Neuronal stem cell (in vitro differentiated cells): Measurements from ENCODE around the gene RIMBP3C. TPM values are rescaled to one million over a fixed set of nuclear protein-coding genes. Genes with fewer than 3 reads are reported as not detected.
"Not testable (repeated sequence)": the region's sequence is repeated elsewhere in the genome, so short reads cannot be mapped to it uniquely, and the experiment has no call there.

Experiments
- DNase-seq: peaks from one replicate; pipeline ENCODE4 v3.0.0-alpha.2; 2013; ENCODE audit warnings: low spot score
- H2AFZ ChIP-seq: one replicate; pipeline ENCODE4 v1.6.1; 2013; ENCODE audit warnings: mild to moderate bottlenecking, low read length, inconsistent platforms
- H2AK5ac ChIP-seq: 2 replicates; pipeline ENCODE4 v1.6.1; 2013; ENCODE audit warnings: low read depth, mild to moderate bottlenecking, inconsistent platforms, low read length, moderate library complexity, mixed read lengths
- H2BK120ac ChIP-seq: 2 replicates; pipeline ENCODE4 v1.6.1; 2013; ENCODE audit warnings: low read depth, mild to moderate bottlenecking, inconsistent platforms, low read length, moderate library complexity, mixed read lengths
- H2BK12ac ChIP-seq: one replicate; pipeline ENCODE4 v1.6.1; 2013; ENCODE audit warnings: low read length, inconsistent platforms
- H2BK15ac ChIP-seq: 2 replicates; pipeline ENCODE4 v1.6.1; 2013; ENCODE audit warnings: mild to moderate bottlenecking, low read length, inconsistent platforms, mixed read lengths
- H2BK5ac ChIP-seq: one replicate; pipeline ENCODE4 v1.6.1; 2013; ENCODE audit warnings: inconsistent platforms, mild to moderate bottlenecking, low read length, moderate library complexity
- H3K14ac ChIP-seq: one replicate; pipeline ENCODE4 v1.6.1; 2013; ENCODE audit warnings: low read length, inconsistent platforms
- H3K18ac ChIP-seq: 2 replicates; pipeline ENCODE4 v1.6.1; 2013; ENCODE audit warnings: low read length, inconsistent platforms
- H3K23ac ChIP-seq: 2 replicates; pipeline ENCODE4 v1.6.1; 2013; ENCODE audit warnings: low read depth, mild to moderate bottlenecking, mixed read lengths, low read length, inconsistent platforms; ENCODE audit not compliant: poor library complexity
- H3K27ac ChIP-seq: replicated peaks from 3 replicates; pipeline ENCODE4 v1.5.1; 2013; ENCODE audit warnings: low read length, inconsistent platforms
- H3K27me3 ChIP-seq, 3 experiments: 2 replicates each; pipeline ENCODE4 v1.6.1; 2013; ENCODE audit warnings: low read length in 3 of 3, mild to moderate bottlenecking in 2 of 3, inconsistent platforms in 1 of 3, low read depth in 1 of 3, mixed read lengths in 1 of 3, moderate library complexity in 1 of 3; ENCODE audit not compliant: control insufficient read depth in 3 of 3, insufficient read depth in 3 of 3
- H3K36me3 ChIP-seq, 2 donors: replicated peaks in 1 of 2; 2 replicates each; pipeline ENCODE4 v1.6.1; 2013; ENCODE audit warnings: low read length in 2 of 2; ENCODE audit not compliant: control insufficient read depth in 2 of 2, insufficient read depth in 2 of 2
- H3K4ac ChIP-seq: 2 replicates; pipeline ENCODE4 v1.6.1; 2013; ENCODE audit warnings: inconsistent platforms, mild to moderate bottlenecking, low read length, moderate library complexity
- H3K4me1 ChIP-seq, 2 donors: 1 replicate in 1 of 2; 2 replicates in 1 of 2; pipeline ENCODE4 v1.6.1; 2013; ENCODE audit warnings: low read length in 2 of 2, low read depth in 1 of 2; ENCODE audit not compliant: control insufficient read depth in 2 of 2, insufficient read depth in 1 of 2
- H3K4me2 ChIP-seq: one replicate; pipeline ENCODE4 v1.6.1; 2013; ENCODE audit warnings: mild to moderate bottlenecking, low read length, inconsistent platforms; ENCODE audit not compliant: insufficient read depth, poor library complexity, severe bottlenecking
- H3K4me3 ChIP-seq, 2 donors: 2 replicates each; pipeline ENCODE4 v1.5.1; 2013; ENCODE audit warnings: low read length in 2 of 2, mild to moderate bottlenecking in 2 of 2, inconsistent platforms in 1 of 2, moderate library complexity in 1 of 2
- H3K79me1 ChIP-seq: one replicate; pipeline ENCODE4 v1.6.1; 2013; ENCODE audit warnings: low read depth, mild to moderate bottlenecking, inconsistent platforms, low read length, moderate library complexity
- H3K9ac ChIP-seq: one replicate; pipeline ENCODE4 v1.6.1; 2013; ENCODE audit warnings: mild to moderate bottlenecking, low read depth, low read length, inconsistent platforms; ENCODE audit not compliant: poor library complexity
- H3K9me3 ChIP-seq, 2 donors: replicated peaks in 1 of 2; 2 replicates each; pipeline versions ENCODE3 to v1.6.1; 2013; ENCODE audit warnings: low read length in 2 of 2, mild to moderate bottlenecking in 2 of 2, inconsistent platforms in 1 of 2, low read depth in 1 of 2, mixed read lengths in 1 of 2, moderate library complexity in 1 of 2; ENCODE audit not compliant: control insufficient read depth in 2 of 2, insufficient read depth in 1 of 2
- H4K8ac ChIP-seq: one replicate; pipeline ENCODE4 v1.6.1; 2013; ENCODE audit warnings: low read depth, mild to moderate bottlenecking, inconsistent platforms, low read length, moderate library complexity
- H4K91ac ChIP-seq: one replicate; pipeline ENCODE4 v1.6.1; 2013; ENCODE audit warnings: low read length, low read depth, mild to moderate bottlenecking, inconsistent platforms; ENCODE audit not compliant: poor library complexity
- WGBS, 2 donors: extraction: QIAGEN DNeasy Blood & Tissue Kit; methylation state at CpG; one replicate each; pipeline ENCODE4 v1.1.7; 2013; ENCODE audit warnings: missing lambda C conversion rate in 2 of 2, mixed read lengths in 1 of 2; ENCODE audit not compliant: insufficient read length in 2 of 2, insufficient replicate concordance in 1 of 2; ENCODE audit errors: extremely low coverage in 2 of 2; 5-methylcytosine and 5-hydroxymethylcytosine counted together
- polyA plus RNA-seq, 2 experiments: library from polyadenylated mRNA; stranded (reverse); fragments of 200-250 nt; gene quantifications; one replicate each; pipeline ENCODE4 v1.2.3, GENCODE V29; 2013

The RIMBP3C gene, protein sequence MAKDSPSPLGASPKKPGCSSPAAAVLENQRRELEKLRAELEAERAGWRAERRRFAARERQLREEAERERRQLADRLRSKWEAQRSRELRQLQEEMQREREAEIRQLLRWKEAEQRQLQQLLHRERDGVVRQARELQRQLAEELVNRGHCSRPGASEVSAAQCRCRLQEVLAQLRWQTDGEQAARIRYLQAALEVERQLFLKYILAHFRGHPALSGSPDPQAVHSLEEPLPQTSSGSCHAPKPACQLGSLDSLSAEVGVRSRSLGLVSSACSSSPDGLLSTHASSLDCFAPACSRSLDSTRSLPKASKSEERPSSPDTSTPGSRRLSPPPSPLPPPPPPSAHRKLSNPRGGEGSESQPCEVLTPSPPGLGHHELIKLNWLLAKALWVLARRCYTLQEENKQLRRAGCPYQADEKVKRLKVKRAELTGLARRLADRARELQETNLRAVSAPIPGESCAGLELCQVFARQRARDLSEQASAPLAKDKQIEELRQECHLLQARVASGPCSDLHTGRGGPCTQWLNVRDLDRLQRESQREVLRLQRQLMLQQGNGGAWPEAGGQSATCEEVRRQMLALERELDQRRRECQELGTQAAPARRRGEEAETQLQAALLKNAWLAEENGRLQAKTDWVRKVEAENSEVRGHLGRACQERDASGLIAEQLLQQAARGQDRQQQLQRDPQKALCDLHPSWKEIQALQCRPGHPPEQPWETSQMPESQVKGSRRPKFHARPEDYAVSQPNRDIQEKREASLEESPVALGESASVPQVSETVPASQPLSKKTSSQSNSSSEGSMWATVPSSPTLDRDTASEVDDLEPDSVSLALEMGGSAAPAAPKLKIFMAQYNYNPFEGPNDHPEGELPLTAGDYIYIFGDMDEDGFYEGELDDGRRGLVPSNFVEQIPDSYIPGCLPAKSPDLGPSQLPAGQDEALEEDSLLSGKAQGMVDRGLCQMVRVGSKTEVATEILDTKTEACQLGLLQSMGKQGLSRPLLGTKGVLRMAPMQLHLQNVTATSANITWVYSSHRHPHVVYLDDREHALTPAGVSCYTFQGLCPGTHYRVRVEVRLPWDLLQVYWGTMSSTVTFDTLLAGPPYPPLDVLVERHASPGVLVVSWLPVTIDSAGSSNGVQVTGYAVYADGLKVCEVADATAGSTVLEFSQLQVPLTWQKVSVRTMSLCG (N-terminal part only)
- 0.33 TPM for polyA plus RNA-seq (2013, experiment 1 of 2)
- polyA plus RNA-seq (2013, experiment 2 of 2): 0.18 TPM

DNA sequence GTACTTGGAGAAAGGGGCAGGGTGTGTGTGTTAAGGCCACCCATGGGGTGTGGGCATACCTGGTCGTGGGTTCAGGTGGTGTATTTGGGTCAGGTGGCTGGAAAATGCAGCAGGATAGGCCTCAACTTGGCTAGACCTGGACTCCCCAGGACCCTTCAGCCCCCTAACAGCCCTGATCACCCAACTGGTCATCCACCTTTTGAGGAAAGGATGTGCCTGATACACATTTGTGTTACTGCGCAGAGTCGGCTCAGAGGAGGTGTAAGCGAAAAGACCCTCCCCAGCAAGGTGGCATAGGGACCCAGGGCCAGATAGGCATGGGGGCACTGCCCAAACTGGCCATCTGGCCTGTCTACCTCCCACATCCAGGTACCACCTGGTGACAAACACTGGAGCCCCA lies at the start of gene RIMBP3C:
Gene RIMBP3C (minus strand): TSS at position 101 of the 400 bp plus-strand sequence. CDS start 485 bp downstream, outside the sequence.
- not testable (repeated sequence) for H3K23ac ChIP-seq, H2AK5ac ChIP-seq, H3K79me1 ChIP-seq, H4K91ac ChIP-seq, H3K27ac ChIP-seq, H3K14ac ChIP-seq, H3K4me3 ChIP-seq, H3K4me2 ChIP-seq, H3K9me3 ChIP-seq, H4K8ac ChIP-seq, H2BK15ac ChIP-seq, H3K18ac ChIP-seq, DNase-seq, H2BK5ac ChIP-seq, H3K4ac ChIP-seq, H2AFZ ChIP-seq, H3K4me1 ChIP-seq, H3K36me3 ChIP-seq, H3K27me3 ChIP-seq, H2BK12ac ChIP-seq, H3K9ac ChIP-seq, H2BK120ac ChIP-seq
- WGBS, 2 donors: no CpG with 5 or more reads among the region's 4 CpGs

DNA sequence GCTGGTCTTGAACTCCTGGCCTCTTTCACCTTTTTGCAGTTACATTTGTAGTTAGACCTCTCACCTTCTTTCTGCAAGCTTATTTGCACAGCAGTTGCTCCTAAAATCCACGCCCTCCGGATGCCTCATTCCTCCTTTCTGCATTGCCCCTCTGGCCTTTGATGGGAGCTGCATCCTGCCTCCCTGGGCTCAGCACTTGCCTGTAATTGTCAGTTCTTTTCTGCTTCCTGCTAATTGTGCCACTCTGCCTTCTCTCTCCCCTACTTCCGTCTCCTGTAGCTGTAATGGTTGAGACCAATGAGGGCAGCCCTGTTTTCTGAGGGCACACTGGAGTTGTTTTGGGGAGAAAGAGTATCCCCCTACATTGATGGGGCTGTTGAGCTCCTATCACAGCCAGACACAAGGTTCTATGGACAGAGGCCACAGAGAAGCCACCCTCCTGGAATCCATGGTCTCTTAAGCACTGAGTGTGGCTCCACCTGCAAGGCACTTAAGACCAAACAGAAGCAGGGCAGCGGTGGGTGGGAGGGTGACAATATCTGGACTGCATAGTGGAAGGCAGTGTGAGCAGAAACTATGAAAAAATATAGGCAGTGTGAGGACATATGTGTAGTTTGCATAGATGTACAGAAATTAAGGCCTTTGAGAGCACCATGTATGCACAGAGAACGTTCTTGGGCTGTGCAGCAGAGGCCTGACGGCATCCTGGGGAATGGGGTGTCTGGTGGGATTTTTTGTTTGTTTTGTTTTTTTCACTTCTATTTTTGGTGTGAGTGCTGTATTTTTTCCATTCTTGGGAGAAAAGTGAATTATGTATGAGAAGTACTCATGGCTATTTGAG lies 48.0 kb upstream of the RIMBP3C start:
- peaks cover 0 to 3% of the 10 kb centered on the region in 2 donors for H3K9me3 ChIP-seq
- H3K4ac ChIP-seq: no peak overlapping the region
- WGBS, 2 donors: no CpG with 5 or more reads among the region's 6 CpGs
- H3K4me2 ChIP-seq: no peak overlapping the region
- no peak overlapping the region for H4K91ac ChIP-seq
- H2BK15ac ChIP-seq: no peak overlapping the region
- H3K4me1 ChIP-seq: no peaks in the 10 kb centered on the region
- no peak overlapping the region for H3K4me3 ChIP-seq
- no peak overlapping the region for H3K18ac ChIP-seq
- no peak overlapping the region for H2BK5ac ChIP-seq
- H3K36me3 ChIP-seq: peaks cover 12 to 63% of the 10 kb centered on the region in 2 donors
- no peak overlapping the region for H2BK120ac ChIP-seq
- peak overlapping the region; percentile 58 for H3K23ac ChIP-seq
- no peak overlapping the region for H4K8ac ChIP-seq
- no peaks in the 10 kb centered on the region for H3K27me3 ChIP-seq
- H3K9ac ChIP-seq: peak overlapping the region; percentile 67
- peaks cover 10% of the 10 kb centered on the region for H3K79me1 ChIP-seq
- H2BK12ac ChIP-seq: no peak overlapping the region
- no peak overlapping the region for H3K27ac ChIP-seq
- H2AK5ac ChIP-seq: no peak overlapping the region
- no peak overlapping the region for H2AFZ ChIP-seq
- no peak for DNase-seq
- H3K14ac ChIP-seq: no peak overlapping the region

DNA sequence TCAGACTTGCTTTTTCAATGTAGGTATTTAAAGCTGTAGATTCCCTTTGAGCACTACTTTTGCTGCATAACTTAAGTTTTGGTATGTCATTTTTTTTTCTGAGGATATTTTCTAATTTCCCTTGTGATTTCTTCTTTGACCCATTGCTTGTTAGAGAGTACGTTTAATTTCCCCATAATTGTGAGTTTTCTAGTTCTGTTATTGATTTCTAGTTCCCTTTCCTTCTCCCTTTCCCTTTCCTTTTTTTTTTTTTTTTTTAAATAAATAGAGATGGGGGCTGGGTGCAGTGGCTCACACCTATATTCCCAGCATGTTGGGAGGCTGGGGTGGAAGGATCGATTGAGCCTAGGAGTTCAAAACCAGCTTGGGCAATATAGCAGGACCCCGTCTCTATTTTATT lies 47.0 kb upstream of the RIMBP3C start:
- peaks cover 0 to 3% of the 10 kb centered on the region in 2 donors for H3K9me3 ChIP-seq
- WGBS, 2 donors: no CpG with 5 or more reads among the region's 3 CpGs
- H4K91ac ChIP-seq: no peak overlapping the region
- no peak overlapping the region for H2BK5ac ChIP-seq
- no peak overlapping the region for H3K18ac ChIP-seq
- peaks cover 10% of the 10 kb centered on the region for H3K79me1 ChIP-seq
- no peak overlapping the region for H3K4me3 ChIP-seq
- no peak for DNase-seq
- H3K9ac ChIP-seq: no peak overlapping the region
- no peak overlapping the region for H4K8ac ChIP-seq
- H2AK5ac ChIP-seq: no peak overlapping the region
- H2BK15ac ChIP-seq: no peak overlapping the region
- H3K4ac ChIP-seq: no peak overlapping the region
- H3K14ac ChIP-seq: no peak overlapping the region
- peaks cover 22 to 73% of the 10 kb centered on the region in 2 donors for H3K36me3 ChIP-seq
- H3K4me2 ChIP-seq: no peak overlapping the region
- H2AFZ ChIP-seq: no peak overlapping the region
- no peaks in the 10 kb centered on the region for H3K4me1 ChIP-seq
- no peak overlapping the region for H3K27ac ChIP-seq
- no peak overlapping the region for H2BK12ac ChIP-seq
- H3K27me3 ChIP-seq: no peaks in the 10 kb centered on the region
- H2BK120ac ChIP-seq: no peak overlapping the region
- no peak overlapping the region for H3K23ac ChIP-seq
